IMR-90 (cell line): Measurements from ENCODE around the gene HTT-AS. TPM values are rescaled to one million over a fixed set of nuclear protein-coding genes. Genes with fewer than 3 reads are reported as not detected.

Experiments used
- ATAC-seq: fragments of 200-7000 bp; cut with Tn5 transposase; 2 replicates; pipeline ENCODE4 v1.9.1; 2020; ENCODE audit warnings: low read depth, mild to moderate bottlenecking, moderate library complexity
- BruUV-seq: library from RNA; stranded (reverse); fragments of 400-500 nt; replicated peaks from 2 replicates; lab custom pipeline; 2021; lab: Mats Ljungman, UMichigan
- CTCF ChIA-PET: fragments of 300-600 bp; formaldehyde crosslinking; extraction: SDS; loops from one replicate; lab custom pipeline; 2021; ENCODE audit warnings: antibody characterized with exemption; lab: Yijun Ruan, JAX
- POLR2A ChIA-PET: fragments of 300-600 bp; sonication (Branson Sonifier 250); formaldehyde crosslinking; loops from one replicate; lab custom pipeline; 2022; ENCODE audit warnings: antibody characterized with exemption; ENCODE audit not compliant: unreplicated experiment; lab: Charles Lee
- DNase-seq: peaks from one replicate; pipeline ENCODE4 v3.0.0; 2013
- H2AFZ ChIP-seq: replicated peaks from 2 replicates; pipeline ENCODE3; 2013; ENCODE audit warnings: low read length, mild to moderate bottlenecking; ENCODE audit not compliant: poor library complexity
- H2AK5ac ChIP-seq: 2 replicates; pipeline ENCODE4 v1.6.1; 2013; ENCODE audit warnings: low read depth, low read length, inconsistent platforms
- H2AK9ac ChIP-seq: replicated peaks from 2 replicates; pipeline ENCODE3; 2013; ENCODE audit warnings: mild to moderate bottlenecking, low read depth, low read length, moderate library complexity; ENCODE audit not compliant: poor library complexity
- H2BK120ac ChIP-seq: 2 replicates; pipeline ENCODE4 v1.6.1; 2013; ENCODE audit warnings: low read depth, low read length, inconsistent platforms
- H2BK15ac ChIP-seq: 3 replicates; pipeline ENCODE4 v1.6.1; 2013; ENCODE audit warnings: low read depth, low read length, inconsistent platforms
- H2BK20ac ChIP-seq: 2 replicates; pipeline ENCODE4 v1.6.1; 2013; ENCODE audit warnings: low read depth, mild to moderate bottlenecking, inconsistent platforms, low read length, moderate library complexity
- H2BK5ac ChIP-seq: 2 replicates; pipeline ENCODE4 v1.6.1; 2013; ENCODE audit warnings: mild to moderate bottlenecking, low read depth, low read length, inconsistent platforms; ENCODE audit not compliant: poor library complexity, severe bottlenecking
- H3K14ac ChIP-seq: replicated peaks from 2 replicates; pipeline ENCODE4 v1.6.1; 2013; ENCODE audit warnings: low read depth, low read length, inconsistent platforms
- H3K18ac ChIP-seq: 2 replicates; pipeline ENCODE4 v1.6.1; 2013; ENCODE audit warnings: low read depth, low read length, control low read depth
- H3K23ac ChIP-seq: 2 replicates; pipeline ENCODE4 v1.6.1; 2013; ENCODE audit warnings: low read depth, low read length, inconsistent platforms
- H3K27ac ChIP-seq: 2 replicates; pipeline ENCODE4 v1.5.1; 2013; ENCODE audit warnings: mild to moderate bottlenecking, control low read depth, low read length; ENCODE audit not compliant: insufficient read depth
- H3K27me3 ChIP-seq: 2 replicates; pipeline ENCODE4 v1.6.1; 2013; ENCODE audit warnings: low read length; ENCODE audit not compliant: control insufficient read depth, insufficient read depth
- H3K36me3 ChIP-seq: 2 replicates; pipeline ENCODE4 v1.6.1; 2013; ENCODE audit warnings: low read length, mixed read lengths; ENCODE audit not compliant: control insufficient read depth, insufficient read depth
- H3K4ac ChIP-seq: 2 replicates; pipeline ENCODE4 v1.6.1; 2013; ENCODE audit warnings: low read depth, low read length, inconsistent platforms
- H3K4me1 ChIP-seq: 2 replicates; pipeline ENCODE4 v1.6.1; 2013; ENCODE audit warnings: low read length, mixed read lengths; ENCODE audit not compliant: control insufficient read depth, insufficient read depth
- H3K4me2 ChIP-seq: 2 replicates; pipeline ENCODE4 v1.6.1; 2013; ENCODE audit warnings: low read depth, mild to moderate bottlenecking, control low read depth, low read length, moderate library complexity
- H3K4me3 ChIP-seq: 2 replicates; pipeline ENCODE4 v1.5.1; 2013; ENCODE audit warnings: low read depth, mild to moderate bottlenecking, control low read depth, low read length, moderate library complexity; ENCODE audit not compliant: insufficient read depth
- H3K56ac ChIP-seq: 2 replicates; pipeline ENCODE4 v1.6.1; 2013; ENCODE audit warnings: low read length, inconsistent platforms; ENCODE audit not compliant: insufficient read depth; ENCODE audit errors: extremely low read depth
- H3K79me1 ChIP-seq, 2 experiments: 2 replicates each; pipeline ENCODE4 v1.6.1; 2013; ENCODE audit warnings: low read length in 2 of 2, inconsistent platforms in 1 of 2, low read depth in 1 of 2
- H3K9ac ChIP-seq: 2 replicates; pipeline ENCODE4 v1.6.1; 2013; ENCODE audit warnings: low read depth, low read length, control low read depth
- H3K9me1 ChIP-seq: 2 replicates; pipeline ENCODE4 v1.6.1; 2013; ENCODE audit warnings: low read length, inconsistent platforms; ENCODE audit not compliant: insufficient read depth
- H3K9me3 ChIP-seq: 2 replicates; pipeline ENCODE4 v1.6.1; 2013; ENCODE audit warnings: low read length; ENCODE audit not compliant: control insufficient read depth, insufficient read depth
- H4K20me1 ChIP-seq: 2 replicates; pipeline ENCODE4 v1.6.1; 2013; ENCODE audit warnings: low read length, inconsistent platforms; ENCODE audit not compliant: insufficient read depth
- H4K5ac ChIP-seq: 2 replicates; pipeline ENCODE4 v1.6.1; 2013; ENCODE audit warnings: mild to moderate bottlenecking, low read depth, low read length, control low read depth
- H4K8ac ChIP-seq, 2 experiments: 2 replicates each; pipeline ENCODE4 v1.6.1; 2013; ENCODE audit warnings: low read depth in 2 of 2, low read length in 2 of 2, control low read depth in 1 of 2, inconsistent platforms in 1 of 2
- H4K91ac ChIP-seq: 2 replicates; pipeline ENCODE4 v1.6.1; 2013; ENCODE audit warnings: low read depth, low read length, inconsistent platforms; ENCODE audit not compliant: insufficient read depth
- CEBPB ChIP-seq: IDR thresholded peaks from 2 replicates; pipeline ENCODE4 v1.6.1; 2012; ENCODE audit warnings: low read depth, low read length, improper control_type of control experiment
- CHD1 ChIP-seq: IDR thresholded peaks from 2 replicates; pipeline ENCODE4 v1.6.1; 2012; ENCODE audit warnings: low read depth, low read length, improper control_type of control experiment
- FOS ChIP-seq: fragments of 150-350 bp; IDR thresholded peaks from 2 replicates; pipeline ENCODE4 v1.6.1; 2016; ENCODE audit warnings: low read depth, low read length
- MAZ ChIP-seq: IDR thresholded peaks from 2 replicates; pipeline ENCODE4 v1.6.1; 2012; ENCODE audit warnings: low read depth, mild to moderate bottlenecking, low read length, improper control_type of control experiment, moderate library complexity, borderline replicate concordance
- POLR2A ChIP-seq: IDR thresholded peaks from 2 replicates; pipeline ENCODE4 v1.6.1; 2012; ENCODE audit warnings: mild to moderate bottlenecking, low read depth, low read length
- RAD21 ChIP-seq: IDR thresholded peaks from 2 replicates; pipeline ENCODE4 v1.6.1; 2012; ENCODE audit warnings: low read length, improper control_type of control experiment
- RFX5 ChIP-seq: IDR thresholded peaks from 2 replicates; pipeline ENCODE4 v1.8.0; 2012; ENCODE audit warnings: low read depth, mild to moderate bottlenecking, low read length, moderate library complexity
- SMC3 ChIP-seq: fragments of 150-350 bp; IDR thresholded peaks from 2 replicates; pipeline ENCODE4 v1.6.1; 2016; ENCODE audit warnings: low read depth, mild to moderate bottlenecking, antibody characterized with exemption, low read length, moderate library complexity
- WGBS, 2 experiments: methylation state at CpG; one replicate each; pipeline versions ENCODE4 v1.1.5 to v1.1.7; 2013; ENCODE audit warnings: missing lambda C conversion rate in 2 of 2; ENCODE audit not compliant: insufficient read length in 1 of 2; ENCODE audit errors: extremely low coverage in 2 of 2; 5-methylcytosine and 5-hydroxymethylcytosine counted together
- dilution Hi-C: fragments of 300-500 bp; cut with HindIII; formaldehyde crosslinking; loops from one replicate; pipeline ENCODE4 v1.14.3; 2018; ENCODE audit warnings: low sequenced_read_pairs; ENCODE audit not compliant: unreplicated experiment
- in situ Hi-C: fragments of 300-500 bp; cut with MboI; formaldehyde crosslinking; loops from 3 replicates; pipeline ENCODE4 v1.14.3; 2019; ENCODE audit warnings: low sequenced_read_pairs, inconsistent platforms, mixed read lengths
- intact Hi-C: fragments of 100-400 bp; cut with micrococcal nuclease; formaldehyde crosslinking; loops from 2 replicates; pipeline ENCODE4 v1.10.0; 2022
- polyA plus RNA-seq, 3 experiments: library from polyadenylated mRNA; depleted of rRNA; stranded (reverse); fragments of >200 nt; gene quantifications; 2 replicates each; pipeline ENCODE4 v1.2.3, GENCODE V29; 2012; ENCODE audit warnings: low replicate concordance in 1 of 3
- total RNA-seq: library from RNA; depleted of rRNA; stranded (reverse); fragments of >200 nt; gene quantifications from 2 replicates; pipeline ENCODE4 v1.2.3, GENCODE V29; 2012
- TF ChIP-seq, protein P1 (sequence below): fragments of 150-350 bp; IDR thresholded peaks from 2 replicates; pipeline ENCODE4 v1.6.1; 2017; ENCODE audit warnings: mild to moderate bottlenecking, antibody characterized with exemption, low read length, low read depth
- TF ChIP-seq, protein P2 (sequence below): conservative IDR thresholded peaks from 2 replicates; pipeline ENCODE4 v1.5.1; 2012; ENCODE audit warnings: mild to moderate bottlenecking, low read depth, low read length, improper control_type of control experiment

The HTT-AS gene
- total and polyA plus RNA-seq, 2 of the 4 experiments (the other 2 are of a cell fraction): not detected

DNA sequence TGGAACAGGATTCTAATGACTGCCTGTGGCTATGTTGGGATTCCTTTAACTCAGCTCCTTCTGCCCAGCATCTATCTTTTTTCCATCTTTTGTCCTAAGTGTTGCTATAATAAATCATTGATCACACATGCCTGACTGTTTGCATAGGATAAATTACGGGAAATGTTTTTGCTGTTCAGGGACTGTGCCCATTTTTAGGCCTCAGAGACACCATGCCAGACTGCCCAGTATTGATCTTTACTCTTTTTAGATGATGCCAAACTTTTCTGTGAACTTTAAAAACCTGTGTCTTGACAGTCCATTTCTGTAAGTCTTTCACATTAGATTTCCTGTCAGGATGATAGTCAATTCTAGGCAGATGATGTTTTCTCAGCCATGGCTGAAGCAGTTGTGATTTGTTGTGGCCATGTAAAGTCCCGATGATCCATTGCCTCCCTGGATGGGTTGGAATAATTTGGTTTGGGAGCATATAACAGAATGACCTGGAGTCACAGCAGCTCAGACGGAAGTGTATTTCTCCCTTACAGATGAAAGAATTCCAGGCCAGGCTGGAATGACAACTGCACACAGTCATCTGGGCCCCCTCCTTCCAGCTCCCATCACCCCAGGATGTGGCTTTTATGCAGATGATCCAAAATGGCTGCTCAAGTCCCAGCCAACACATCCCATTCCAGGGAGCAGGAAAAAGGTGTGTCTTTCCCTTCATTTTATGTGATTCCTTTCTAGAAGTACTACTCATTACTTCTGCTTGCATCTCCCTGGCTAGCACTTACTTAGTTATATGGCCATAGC, 3.4 kb downstream of the HTT-AS start:
- Histone ChIP-seq H3K14ac (0 out of 2 replicates have a peak overlapping the region, but pooled peaks have one; percentile 14), H2BK20ac (no peak overlapping the region), H2BK120ac (0 out of 2 replicates have a peak overlapping the region, but pooled peaks have one; percentile 26), H3K36me3 (no peaks in the 10 kb centered on the region), H3K4me2 (no peak overlapping the region), H2BK5ac (peak overlapping the region; percentile 44), H4K8ac (peak overlapping the region in 1 of 2 experiments; percentile 22; a peak in 1 of 4 replicates), H2AK5ac (no peak overlapping the region), H3K27me3 (peaks cover 7% of the 10 kb centered on the region), H3K18ac (no peak overlapping the region), H4K91ac (no peak overlapping the region), H2AK9ac (no peak overlapping the region), H4K20me1 (peaks cover 7% of the 10 kb centered on the region; the same call in 1 of the 2 replicates), H3K9ac (no peak overlapping the region), H3K56ac (no peak overlapping the region), H4K5ac (no peak overlapping the region; the same call in 1 of the 2 replicates), H3K4me3 (no peak overlapping the region), H3K4ac (peak overlapping the region; percentile 64; the same call in 1 of the 2 replicates), H2BK15ac (no peak overlapping the region), H3K79me1 (peaks cover 0 to 5% of the 10 kb centered on the region in 2 experiments; a peak in 2 of 4 replicates), H3K23ac (no peak overlapping the region), H3K4me1 (0 out of 2 replicates have a peak, but pooled peaks cover under 1% of the 10 kb centered on the region), H2AFZ (peak overlapping the region; percentile 66), H3K27ac (no peak overlapping the region), H3K9me3 (no peaks in the 10 kb centered on the region), H3K9me1 (peaks cover 4% of the 10 kb centered on the region; the same call in 1 of the 2 replicates)
- POLR2A ChIA-PET: no interaction called here
- intact Hi-C loops: no loop called here
- DNase-seq (peak; percentile 42), ATAC-seq (no peak)
- BruUV-seq: no TSS peak
- dilution Hi-C loops: no loop called here
- CTCF ChIA-PET: interaction anchor here (1.2 kb wide), 1 partner anchor 24 kb away, joined by 3 read pairs; no protein-coding TSS in a partner anchor
- no CpG with 5 or more reads among the region's 3 CpGs for WGBS, 2 experiments
- no peak for TF ChIP-seq FOS
- TF ChIP-seq RAD21: no peak
- TF ChIP-seq, protein P1, sequence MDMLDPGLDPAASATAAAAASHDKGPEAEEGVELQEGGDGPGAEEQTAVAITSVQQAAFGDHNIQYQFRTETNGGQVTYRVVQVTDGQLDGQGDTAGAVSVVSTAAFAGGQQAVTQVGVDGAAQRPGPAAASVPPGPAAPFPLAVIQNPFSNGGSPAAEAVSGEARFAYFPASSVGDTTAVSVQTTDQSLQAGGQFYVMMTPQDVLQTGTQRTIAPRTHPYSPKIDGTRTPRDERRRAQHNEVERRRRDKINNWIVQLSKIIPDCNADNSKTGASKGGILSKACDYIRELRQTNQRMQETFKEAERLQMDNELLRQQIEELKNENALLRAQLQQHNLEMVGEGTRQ: no peak
- no peak for TF ChIP-seq RFX5
- TF ChIP-seq CEBPB: no peak
- no peak for TF ChIP-seq CHD1
- no peak for TF ChIP-seq MAZ
- no peak for TF ChIP-seq SMC3
- no peak for TF ChIP-seq POLR2A
- TF ChIP-seq, protein P2, sequence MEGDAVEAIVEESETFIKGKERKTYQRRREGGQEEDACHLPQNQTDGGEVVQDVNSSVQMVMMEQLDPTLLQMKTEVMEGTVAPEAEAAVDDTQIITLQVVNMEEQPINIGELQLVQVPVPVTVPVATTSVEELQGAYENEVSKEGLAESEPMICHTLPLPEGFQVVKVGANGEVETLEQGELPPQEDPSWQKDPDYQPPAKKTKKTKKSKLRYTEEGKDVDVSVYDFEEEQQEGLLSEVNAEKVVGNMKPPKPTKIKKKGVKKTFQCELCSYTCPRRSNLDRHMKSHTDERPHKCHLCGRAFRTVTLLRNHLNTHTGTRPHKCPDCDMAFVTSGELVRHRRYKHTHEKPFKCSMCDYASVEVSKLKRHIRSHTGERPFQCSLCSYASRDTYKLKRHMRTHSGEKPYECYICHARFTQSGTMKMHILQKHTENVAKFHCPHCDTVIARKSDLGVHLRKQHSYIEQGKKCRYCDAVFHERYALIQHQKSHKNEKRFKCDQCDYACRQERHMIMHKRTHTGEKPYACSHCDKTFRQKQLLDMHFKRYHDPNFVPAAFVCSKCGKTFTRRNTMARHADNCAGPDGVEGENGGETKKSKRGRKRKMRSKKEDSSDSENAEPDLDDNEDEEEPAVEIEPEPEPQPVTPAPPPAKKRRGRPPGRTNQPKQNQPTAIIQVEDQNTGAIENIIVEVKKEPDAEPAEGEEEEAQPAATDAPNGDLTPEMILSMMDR: no peak
- in situ Hi-C loops: no loop called here
